Coronary artery (tissue), 2 donors: ENCODE data around the gene CPNE6.
"Not testable (repeated sequence)": the region's sequence is repeated elsewhere in the genome, so short reads cannot be mapped to it uniquely, and the experiment has no call there.

Experiments
- DNase-seq: peaks from one replicate; pipeline ENCODE4 v3.0.0-alpha.2; 2017; ENCODE audit warnings: low spot score
- H3K27ac ChIP-seq, 2 donors: fragments of 200-600 bp; sonication (generic); one replicate each; pipeline ENCODE4 v1.5.1; 2016 to 2019
- H3K4me3 ChIP-seq: fragments of 200-600 bp; sonication (generic); 2 replicates; pipeline ENCODE4 v1.5.1; 2016; ENCODE audit warnings: mild to moderate bottlenecking, moderate library complexity
- CTCF ChIP-seq: fragments of 200-600 bp; sonication (generic); IDR thresholded peaks from one replicate; pipeline ENCODE4 v1.5.1; 2019; ENCODE audit warnings: antibody characterized with exemption

CPNE6 gene

GRCh38 chr14:24038686-24039085, 32.7 kb upstream of the CPNE6 start:
- H3K27ac ChIP-seq = no peak overlapping the region
- DNase-seq = no peak

GRCh38 chr14:24040692-24041091, 30.7 kb upstream of the CPNE6 start:
- TF ChIP-seq CTCF = no peak
- no peak for DNase-seq
- Histone ChIP-seq H3K27ac (no peak overlapping the region), H3K4me3 (no peak overlapping the region)

More at GRCh38 chr14:24038686-24039085, 32.7 kb upstream of the CPNE6 start:
- no peak overlapping the region for H3K4me3 ChIP-seq
- no peak for TF ChIP-seq CTCF

GRCh38 chr14:24042746-24043145, 28.6 kb upstream of the CPNE6 start:
- Histone ChIP-seq H3K4me3 (no peak overlapping the region), H3K27ac (no peak overlapping the region)
- no peak for TF ChIP-seq CTCF
- DNase-seq = no peak

- not testable (repeated sequence) for H3K4me3 ChIP-seq, H3K27ac ChIP-seq, DNase-seq
These were observed 22.4 kb upstream of the CPNE6 start for GRCh38 chr14:24049002-24049401.

- not testable (repeated sequence) for H3K4me3 ChIP-seq, H3K27ac ChIP-seq
- DNase-seq = peak; percentile 33
These were observed 20.6 kb upstream of the CPNE6 start for GRCh38 chr14:24050753-24051152.

- DNase-seq = peak; percentile 58
- TF ChIP-seq CTCF = no peak
- Histone ChIP-seq H3K27ac (peak overlapping the region in 1 of 2 donors; percentile 23), H3K4me3 (peak overlapping the region; percentile 77)
These were observed 20.1 kb upstream of the CPNE6 start for GRCh38 chr14:24051176-24051788.

GRCh38 chr14:24051789-24052655, 19.3 kb upstream of the CPNE6 start, which contains the start of gene CARMIL3:
CARMIL3 (plus strand) TSS chr14:24052009; CDS start chr14:24052154, 145 bp downstream.
- peak; percentile 75 for DNase-seq
- no peak for TF ChIP-seq CTCF
- Histone ChIP-seq H3K4me3 (peak within 1 kb of the TSS; percentile 77), H3K27ac (peak within 1 kb of the TSS in 1 of 2 donors; percentile 23)
